Astrocyte (in vitro differentiated cells and primary cell): Measurements from ENCODE around the gene BZW1. TPM values are rescaled to one million over a fixed set of nuclear protein-coding genes. Genes with fewer than 3 reads are reported as not detected.

Experiments used
- DNase-seq: peaks from one replicate; pipeline ENCODE4 v3.0.0-alpha.2; 2010; ENCODE audit warnings: low read depth
- FAIRE-seq: peaks from 2 replicates; lab custom pipeline; 2011; peaks lifted over from hg19 to GRCh38; lab: Jason Lieb, UNC
- H2AFZ ChIP-seq: 2 replicates; pipeline ENCODE4 v1.6.0; 2012; ENCODE audit warnings: low read depth, low read length, inconsistent platforms
- H3K27ac ChIP-seq: 2 replicates; pipeline ENCODE4 v1.5.1; 2011; ENCODE audit warnings: low read depth, low read length, inconsistent platforms
- H3K27me3 ChIP-seq: 2 replicates; pipeline ENCODE4 v1.6.0; 2011; ENCODE audit warnings: low read length, inconsistent platforms; ENCODE audit not compliant: insufficient read depth
- H3K36me3 ChIP-seq: 2 replicates; pipeline ENCODE4 v1.5.1; 2011; ENCODE audit warnings: low read length, inconsistent platforms; ENCODE audit not compliant: insufficient read depth
- H3K4me1 ChIP-seq: 2 replicates; pipeline ENCODE4 v1.5.1; 2011; ENCODE audit warnings: low read length, inconsistent platforms; ENCODE audit not compliant: insufficient read depth
- H3K4me2 ChIP-seq: 2 replicates; pipeline ENCODE4 v1.6.0; 2012; ENCODE audit warnings: low read length, inconsistent platforms
- H3K4me3 ChIP-seq: 2 replicates; pipeline ENCODE4 v1.5.1; 2011; ENCODE audit warnings: low read depth, mild to moderate bottlenecking, low read length, inconsistent platforms; ENCODE audit not compliant: insufficient read depth
- H3K79me2 ChIP-seq: 2 replicates; pipeline ENCODE4 v1.6.0; 2012; ENCODE audit warnings: mild to moderate bottlenecking, low read length, inconsistent platforms; ENCODE audit not compliant: insufficient read depth
- H3K9ac ChIP-seq: 2 replicates; pipeline ENCODE4 v1.6.0; 2012; ENCODE audit warnings: mild to moderate bottlenecking, low read length, inconsistent platforms
- H3K9me3 ChIP-seq: 2 replicates; pipeline ENCODE4 v1.5.1; 2012; ENCODE audit warnings: low read depth, mild to moderate bottlenecking, low read length, inconsistent platforms; ENCODE audit not compliant: insufficient read depth
- H4K20me1 ChIP-seq: 2 replicates; pipeline ENCODE4 v1.6.0; 2012; ENCODE audit warnings: low read length, inconsistent platforms; ENCODE audit not compliant: insufficient read depth
- H3K27ac Mint-ChIP-seq: one replicate; pipeline ENCODE4 v1.8.0; 2021; ENCODE audit warnings: mild to moderate bottlenecking, mixed read lengths; ENCODE audit not compliant: unreplicated experiment
- H3K27me3 Mint-ChIP-seq: one replicate; pipeline ENCODE4 v1.8.0; 2021; ENCODE audit warnings: low read depth, mixed read lengths; ENCODE audit not compliant: unreplicated experiment
- H3K36me3 Mint-ChIP-seq: one replicate; pipeline ENCODE4 v1.8.0; 2021; ENCODE audit warnings: low read depth, mixed read lengths; ENCODE audit not compliant: unreplicated experiment
- H3K4me1 Mint-ChIP-seq: one replicate; pipeline ENCODE4 v1.8.0; 2021; ENCODE audit warnings: low read depth, mixed read lengths; ENCODE audit not compliant: unreplicated experiment
- H3K4me3 Mint-ChIP-seq: one replicate; pipeline ENCODE4 v1.8.0; 2021; ENCODE audit warnings: mild to moderate bottlenecking, moderate library complexity, mixed read lengths; ENCODE audit not compliant: unreplicated experiment
- H3K9me3 Mint-ChIP-seq: one replicate; pipeline ENCODE4 v1.8.0; 2021; ENCODE audit warnings: mild to moderate bottlenecking, mixed read lengths; ENCODE audit not compliant: unreplicated experiment
- CTCF ChIP-seq: IDR thresholded peaks from 2 replicates; pipeline ENCODE4 v1.5.1; 2011; ENCODE audit warnings: low read depth, mild to moderate bottlenecking, inconsistent platforms, low read length, moderate library complexity; ENCODE audit not compliant: insufficient read depth
- EZH2 ChIP-seq: IDR thresholded peaks from 2 replicates; pipeline ENCODE4 v1.6.1; 2012; ENCODE audit warnings: mild to moderate bottlenecking, low read length, inconsistent platforms; ENCODE audit not compliant: insufficient read depth
- total RNA-seq: library from RNA; stranded (reverse); gene quantifications from 2 replicates; pipeline ENCODE4 v1.2.1, GENCODE V29; 2021

Gene BZW1
- total RNA-seq, 1 donor from 2014 or later: 322 TPM

- FAIRE-seq (no peak), DNase-seq (no peak)
- H3K27ac Mint-ChIP-seq: no peak overlapping the region
- H3K9me3 Mint-ChIP-seq: no peaks in the 10 kb centered on the region
- H3K9me3 ChIP-seq: no peaks in the 10 kb centered on the region
- no peak overlapping the region for H3K27ac ChIP-seq
- H3K36me3 ChIP-seq: no peaks in the 10 kb centered on the region
- no peak overlapping the region for H2AFZ ChIP-seq
- no peaks in the 10 kb centered on the region for H3K4me1 Mint-ChIP-seq
- no peak overlapping the region for H3K9ac ChIP-seq
- H3K36me3 Mint-ChIP-seq: no peaks in the 10 kb centered on the region
- H3K4me3 ChIP-seq: no peak overlapping the region
- no peaks in the 10 kb centered on the region for H3K79me2 ChIP-seq
- TF ChIP-seq CTCF (no peak), EZH2 (no peak)
- no peaks in the 10 kb centered on the region for H4K20me1 ChIP-seq
- H3K4me1 ChIP-seq: peaks cover 23% of the 10 kb centered on the region
- H3K4me2 ChIP-seq: no peak overlapping the region
- H3K4me3 Mint-ChIP-seq: no peak overlapping the region
- H3K27me3 ChIP-seq: no peaks in the 10 kb centered on the region
- no peaks in the 10 kb centered on the region for H3K27me3 Mint-ChIP-seq
These were observed 30.1 kb upstream of the BZW1 start for GRCh38 chr2:200781616-200782015.

DNA sequence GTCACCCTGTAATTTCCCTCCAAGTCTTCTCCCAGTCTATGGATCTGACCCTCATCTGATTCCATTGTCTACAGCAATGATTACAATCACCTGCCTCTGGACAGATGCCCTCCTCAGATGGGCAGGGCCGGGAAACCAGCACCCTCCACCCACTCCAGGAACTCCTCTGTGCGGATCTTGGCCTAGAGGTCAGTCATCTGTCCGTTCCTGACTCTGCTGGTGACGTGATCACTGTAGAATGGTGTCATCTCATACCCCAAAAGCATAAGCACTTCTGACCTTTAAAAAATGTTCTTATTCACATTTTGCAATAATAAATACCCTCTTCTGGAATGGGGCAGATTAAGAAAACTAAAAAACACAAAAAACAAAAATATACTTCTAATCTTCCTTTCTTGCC, 29.5 kb upstream of the BZW1 start:
- H3K9me3 ChIP-seq: no peaks in the 10 kb centered on the region
- Mint-ChIP-seq H3K9me3 (no peaks in the 10 kb centered on the region), H3K27ac (no peak overlapping the region)

More for the DNA sequence above, 29.5 kb upstream of the BZW1 start:
- H3K4me3 ChIP-seq: no peak overlapping the region
- peaks cover 29% of the 10 kb centered on the region for H3K4me1 ChIP-seq
- Mint-ChIP-seq H3K27me3 (no peaks in the 10 kb centered on the region), H3K36me3 (no peaks in the 10 kb centered on the region), H3K4me1 (peaks cover 5% of the 10 kb centered on the region), H3K4me3 (no peak overlapping the region)
- DNase-seq: no peak
- H3K36me3 ChIP-seq: no peaks in the 10 kb centered on the region
- no peaks in the 10 kb centered on the region for H4K20me1 ChIP-seq
- TF ChIP-seq EZH2 (no peak), CTCF (no peak)
- no peak overlapping the region for H3K9ac ChIP-seq
- no peak overlapping the region for H3K27ac ChIP-seq
- no peak overlapping the region for H2AFZ ChIP-seq
- H3K79me2 ChIP-seq: no peaks in the 10 kb centered on the region
- no peak overlapping the region for H3K4me2 ChIP-seq
- no peak for FAIRE-seq
- no peaks in the 10 kb centered on the region for H3K27me3 ChIP-seq
